Hypothalamus (tissue), 51 donors: ENCODE data around the gene ST7.
A peak's percentile ranks its signal among the peaks of the same experiment; 100 is the strongest.
"Not testable (repeated sequence)": the region's sequence is repeated elsewhere in the genome, so short reads cannot be mapped to it uniquely, and the experiment has no call there.

Source experiments
- DNase-seq, 51 donors: peaks; one replicate each; lab custom pipeline; 2025; lab: John Stamatoyannopoulos, UW

The ST7 gene

DNA sequence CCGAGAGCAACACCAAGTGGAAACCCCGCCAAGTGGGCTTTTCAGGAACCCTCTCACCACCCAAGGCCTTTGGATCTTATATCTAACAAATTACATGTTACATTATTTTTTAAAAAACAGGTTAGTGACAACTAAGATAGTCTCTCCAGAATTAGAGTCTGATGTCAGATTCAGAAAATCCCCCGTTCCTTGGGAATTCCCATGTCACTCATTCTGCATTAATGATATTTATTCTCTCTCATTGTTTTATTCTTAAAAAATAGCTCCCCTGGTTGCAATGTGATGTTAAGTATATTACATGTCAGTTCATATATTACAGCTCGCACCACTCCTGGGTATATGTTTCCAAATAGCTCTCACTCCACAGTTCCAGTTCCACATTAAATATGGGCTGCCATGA, 287.8 kb downstream of the ST7 start:
- DNase-seq, result no peak

DNA sequence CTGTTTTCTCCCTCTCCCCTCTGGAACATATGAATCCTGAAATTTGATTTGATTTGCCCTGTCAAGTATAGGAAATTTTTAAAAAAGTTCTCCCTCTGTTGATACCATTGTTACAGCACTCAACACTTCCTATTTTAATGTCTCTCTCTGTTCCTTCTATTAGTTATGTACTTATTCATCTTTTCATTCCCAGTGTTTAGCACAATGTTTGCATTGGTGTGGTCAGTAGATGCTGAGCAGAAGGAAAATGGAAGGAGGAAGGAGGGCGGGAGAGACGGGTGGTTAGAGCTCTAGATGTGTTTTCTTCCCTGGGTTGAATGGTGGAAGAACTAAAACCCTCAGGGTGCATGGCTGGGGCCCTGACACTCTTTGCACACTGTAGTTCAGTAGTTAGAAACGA, 290.1 kb downstream of the ST7 start:
- no peak for DNase-seq

DNA sequence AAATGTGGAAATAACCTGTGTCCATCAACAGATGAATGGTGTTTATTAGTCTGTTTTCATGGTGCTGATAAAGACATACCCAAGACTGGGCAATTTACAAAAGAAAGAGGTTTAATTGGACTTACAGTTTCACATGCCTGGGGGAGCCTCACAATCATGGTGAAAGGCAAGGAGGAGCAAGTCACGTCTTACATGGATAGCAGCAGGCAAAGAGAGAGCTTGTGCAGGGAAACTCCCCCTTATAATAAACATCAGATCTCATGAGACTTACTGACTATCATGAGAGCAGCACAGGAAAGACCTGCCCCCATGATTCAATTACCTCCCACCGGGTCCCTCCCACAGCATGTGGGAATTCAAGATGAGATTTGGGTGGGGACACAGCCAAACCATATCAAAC, 292.4 kb downstream of the ST7 start:
- DNase-seq, result not testable (repeated sequence)

DNA sequence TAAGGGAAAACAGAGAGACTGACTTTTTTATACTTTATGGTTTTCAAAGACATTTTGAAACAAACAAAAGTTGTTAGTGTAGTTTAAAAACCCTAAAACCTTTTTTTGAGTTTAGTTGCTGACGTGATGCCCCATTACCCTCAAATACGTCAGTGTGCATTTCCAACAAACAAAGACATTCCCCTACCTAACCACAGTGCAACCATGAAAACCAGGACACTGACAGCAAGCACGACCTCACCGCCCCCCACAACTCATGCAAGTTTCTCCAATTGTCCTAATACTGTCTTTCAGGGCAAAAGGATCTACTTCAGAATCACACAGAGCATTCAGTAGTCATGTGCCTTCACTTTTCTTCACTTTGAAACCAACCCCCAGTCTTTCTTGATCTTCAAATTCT, 294.5 kb downstream of the ST7 start:
- no peak for DNase-seq

DNA sequence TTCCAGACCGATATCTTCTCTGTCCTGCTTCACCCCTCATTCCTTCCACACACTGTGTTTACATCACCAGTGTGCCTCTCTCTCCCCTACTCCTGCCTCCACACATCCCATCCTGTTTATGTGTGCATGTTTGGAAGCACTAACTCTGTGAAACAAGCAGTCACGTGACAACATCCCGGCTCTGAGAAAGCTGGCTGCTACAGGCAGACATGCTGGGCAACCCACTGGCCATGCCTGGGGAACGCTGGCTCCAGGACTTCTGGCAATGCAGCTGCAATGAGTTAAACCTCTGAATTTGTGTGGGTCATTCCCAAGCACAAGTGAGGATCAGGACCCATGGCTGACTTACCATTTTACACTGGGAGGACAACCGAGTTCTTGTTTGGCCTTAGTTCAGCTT, 295.5 kb downstream of the ST7 start:
- DNase-seq, result peak in 28 of 51 donors; percentile 1 to 38 (median 12)

DNA sequence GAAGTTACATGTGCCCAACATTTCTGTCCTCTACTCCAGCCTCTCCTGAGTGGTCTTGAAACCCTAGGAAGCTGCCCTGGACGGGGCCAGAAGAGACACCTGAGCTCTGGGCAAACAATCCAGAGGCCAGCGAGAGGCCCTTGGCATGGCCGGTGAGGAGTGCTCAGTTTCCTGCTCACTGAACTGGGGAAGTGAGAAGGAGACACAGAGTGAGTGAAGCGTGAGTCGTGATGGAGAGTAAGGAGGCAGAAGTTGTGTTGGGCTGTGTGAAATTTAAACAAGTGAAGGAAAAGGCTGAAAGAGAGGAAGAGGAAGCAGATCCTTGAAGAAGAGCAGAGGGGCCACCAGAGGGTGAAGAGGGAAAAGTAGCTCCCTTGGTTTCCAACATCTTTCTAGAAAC, 296.4 kb downstream of the ST7 start:
- no peak for DNase-seq

DNA sequence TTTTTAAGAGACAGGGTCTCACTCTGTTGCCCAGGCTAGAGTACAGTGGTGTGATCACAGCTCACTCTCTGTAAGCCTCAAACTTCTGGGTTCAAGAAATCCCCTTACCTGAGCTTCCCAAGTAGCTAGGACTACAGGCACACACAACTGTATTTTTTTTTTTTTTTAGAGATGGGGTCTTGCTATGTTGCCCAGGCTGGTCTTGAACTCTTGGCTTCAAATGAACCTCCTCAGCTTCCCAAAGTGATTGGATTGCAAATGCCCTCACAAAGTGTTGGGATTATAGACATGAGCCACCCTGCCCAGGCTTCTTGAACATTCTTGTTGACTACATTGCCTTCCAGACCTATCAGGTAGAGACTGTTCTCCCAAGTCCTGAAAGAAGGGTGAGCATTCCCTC, 296.9 kb downstream of the ST7 start:
- DNase-seq, result no peak

DNA sequence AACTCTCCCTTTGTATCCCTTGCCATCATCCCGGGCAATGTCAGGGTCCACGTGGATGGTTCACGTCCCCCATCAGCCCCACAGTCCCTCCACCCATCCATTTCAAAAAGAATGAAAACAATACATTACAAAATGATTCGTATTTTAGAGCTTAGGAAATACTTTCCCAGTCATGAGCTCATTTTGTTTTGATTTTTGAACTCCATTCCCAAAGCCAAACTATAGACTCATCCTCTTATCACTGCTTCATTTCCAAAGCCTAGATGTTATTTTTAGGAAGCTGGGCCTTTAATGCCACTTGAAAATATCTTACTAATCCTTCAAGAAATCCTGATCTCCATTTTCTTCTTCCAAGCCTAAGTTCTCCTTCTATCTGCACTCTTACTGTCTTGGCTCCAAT, 297.5 kb downstream of the ST7 start:
- no peak for DNase-seq

DNA sequence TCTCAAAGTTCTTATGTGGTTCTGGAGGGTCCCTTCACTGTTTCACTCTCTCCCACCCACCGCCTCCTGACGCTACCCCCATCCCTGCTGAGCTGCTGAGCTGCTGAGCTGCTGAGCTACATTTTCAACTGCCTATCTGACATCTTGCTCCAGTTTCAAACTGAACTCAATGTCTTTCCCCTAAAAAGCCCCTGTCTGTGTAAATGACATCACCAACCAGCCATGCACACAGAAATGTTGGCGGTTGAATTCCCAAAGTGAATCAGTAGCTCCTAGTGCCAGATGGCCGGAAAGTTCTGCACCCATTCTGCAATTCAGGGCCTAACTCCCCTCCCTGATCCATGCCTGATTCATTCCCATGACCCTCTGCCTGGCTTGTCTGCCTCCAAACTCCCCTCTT, 298.4 kb downstream of the ST7 start:
- DNase-seq, result no peak

DNA sequence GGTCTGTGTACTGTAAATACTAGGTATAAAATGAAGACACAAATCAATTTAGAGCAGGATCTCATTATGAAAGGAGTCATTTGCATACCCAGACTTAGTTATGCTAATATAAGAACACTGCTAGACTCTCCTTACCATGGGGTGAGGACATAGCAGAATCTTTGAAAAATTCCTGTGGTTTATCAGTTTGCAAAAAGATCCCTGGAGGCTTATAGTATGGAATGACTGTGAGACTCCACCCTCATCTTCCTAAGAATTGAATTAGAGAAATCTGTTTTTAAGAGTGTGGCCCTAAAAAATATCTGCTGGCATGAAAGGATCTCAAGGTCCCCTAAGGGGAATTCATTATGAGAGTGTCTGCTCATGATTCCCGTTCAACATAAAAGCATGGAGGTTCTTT, 306.3 kb downstream of the ST7 start:
- DNase-seq, result no peak

DNA sequence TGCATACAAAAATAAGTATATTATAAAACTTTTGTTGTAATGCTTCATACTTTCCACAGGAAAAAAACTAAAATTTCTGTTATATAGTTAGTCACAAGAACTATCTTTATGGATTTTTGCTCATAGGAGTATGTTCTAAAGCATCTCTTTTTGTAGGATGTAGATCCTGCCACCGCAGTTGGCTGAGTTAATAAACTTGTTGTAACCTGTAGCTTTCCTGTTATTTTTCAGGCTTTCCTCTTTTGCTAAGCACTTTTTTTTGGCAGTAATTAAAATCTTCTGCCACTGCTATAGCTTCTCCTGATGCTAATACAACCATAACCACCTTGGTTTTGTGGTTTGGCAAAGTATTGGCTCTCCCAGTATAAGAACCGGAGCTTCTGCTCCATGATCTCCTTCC, 309.2 kb downstream of the ST7 start:
- DNase-seq, result no peak

DNA sequence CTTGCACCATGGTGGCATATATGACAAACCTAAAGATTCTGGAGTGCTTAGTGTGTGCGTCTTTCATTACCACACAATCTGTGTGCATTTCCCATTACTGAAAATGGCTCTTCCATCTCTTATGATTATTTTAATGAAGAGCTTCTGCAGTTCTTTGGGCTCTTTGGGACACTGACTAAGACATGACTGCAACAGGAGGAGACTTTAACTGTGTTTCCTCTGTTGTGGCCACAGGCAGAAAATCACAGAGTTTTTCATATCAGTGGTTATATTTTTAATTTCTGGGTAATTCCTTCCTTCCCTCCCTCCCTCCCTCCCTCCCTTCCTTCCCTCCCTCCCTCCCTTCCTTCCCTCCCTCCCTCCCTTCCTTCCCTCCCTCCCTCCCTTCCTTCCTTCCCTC, 311.4 kb downstream of the ST7 start:
- DNase-seq, result no peak

DNA sequence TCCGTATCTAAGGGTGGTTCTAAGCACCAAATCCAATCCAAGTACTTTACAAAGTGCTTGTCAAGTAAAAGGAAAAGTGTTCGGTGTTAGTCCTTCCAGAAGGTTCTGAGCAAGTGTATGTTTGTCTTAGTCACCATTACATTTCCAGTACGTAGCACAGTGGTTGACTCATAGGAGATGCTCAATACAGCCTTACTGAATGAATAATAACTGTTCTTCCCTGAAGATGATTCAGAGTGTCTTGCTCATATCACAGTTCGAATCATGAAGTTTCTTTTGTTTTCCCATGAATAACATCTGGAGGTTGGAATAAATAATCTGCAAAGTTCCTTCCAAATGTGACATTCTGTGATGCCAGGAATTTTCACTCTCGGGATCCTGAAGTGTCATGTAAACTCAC, 316.1 kb downstream of the ST7 start:
- peak in 1 of 51 donors; percentile 26 for DNase-seq

DNA sequence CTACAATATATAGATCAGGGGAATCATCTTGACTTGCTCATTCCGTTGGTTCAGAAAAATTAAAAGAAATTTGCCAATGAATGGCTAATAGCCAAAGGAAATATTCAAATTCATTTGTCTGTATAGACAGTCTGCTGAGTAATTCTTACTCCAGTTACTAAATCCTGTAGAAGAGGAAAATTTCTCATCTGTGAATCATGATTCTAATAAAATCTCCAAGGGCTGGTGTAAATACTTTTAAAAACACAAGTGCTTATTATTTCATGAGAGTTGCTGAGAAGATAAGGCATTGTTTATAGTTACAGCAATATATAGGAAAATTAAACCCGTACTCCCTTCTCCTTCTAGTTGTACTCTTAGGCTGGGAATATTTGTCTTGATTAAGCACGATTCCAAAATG, 316.6 kb downstream of the ST7 start:
- DNase-seq, result no peak

DNA sequence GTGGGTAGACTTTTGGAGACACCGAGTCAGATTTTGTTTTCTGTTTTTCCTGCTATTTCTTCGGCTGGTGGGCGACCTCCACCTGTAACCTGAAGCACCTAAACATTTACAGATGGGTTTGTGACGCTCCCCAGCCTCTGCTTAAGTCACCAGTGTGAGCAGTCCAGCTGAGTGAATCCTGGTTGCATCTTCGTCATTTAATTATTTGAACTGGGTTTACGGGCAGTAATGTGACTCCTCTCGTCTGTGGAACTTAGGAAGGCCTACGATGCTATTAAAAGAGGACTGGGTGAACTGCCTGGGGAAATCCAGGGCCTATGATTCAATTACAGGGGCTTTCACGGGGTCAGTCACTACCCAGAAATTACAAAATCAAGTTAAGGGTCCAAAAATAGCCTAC, 317.1 kb downstream of the ST7 start:
- no peak for DNase-seq

DNA sequence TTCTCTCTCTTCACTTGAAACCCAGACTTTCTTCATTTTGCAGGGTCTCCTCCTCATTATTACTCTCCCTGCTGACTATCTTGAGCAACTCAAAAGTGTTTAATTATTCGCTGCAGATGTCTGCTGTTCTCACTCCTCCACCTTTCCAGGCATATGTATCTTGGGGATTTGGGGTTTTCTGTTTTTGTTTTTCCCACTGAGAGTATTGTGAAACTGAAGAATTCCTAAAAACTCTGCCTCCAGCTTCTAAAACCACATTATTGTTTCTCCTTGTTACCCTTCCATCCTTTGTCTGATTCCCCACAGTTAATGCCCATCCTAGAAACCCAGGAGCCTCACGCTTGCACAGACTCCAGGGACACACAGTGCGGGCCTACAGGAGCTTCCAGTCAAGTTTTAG, 318.3 kb downstream of the ST7 start:
- no peak for DNase-seq

DNA sequence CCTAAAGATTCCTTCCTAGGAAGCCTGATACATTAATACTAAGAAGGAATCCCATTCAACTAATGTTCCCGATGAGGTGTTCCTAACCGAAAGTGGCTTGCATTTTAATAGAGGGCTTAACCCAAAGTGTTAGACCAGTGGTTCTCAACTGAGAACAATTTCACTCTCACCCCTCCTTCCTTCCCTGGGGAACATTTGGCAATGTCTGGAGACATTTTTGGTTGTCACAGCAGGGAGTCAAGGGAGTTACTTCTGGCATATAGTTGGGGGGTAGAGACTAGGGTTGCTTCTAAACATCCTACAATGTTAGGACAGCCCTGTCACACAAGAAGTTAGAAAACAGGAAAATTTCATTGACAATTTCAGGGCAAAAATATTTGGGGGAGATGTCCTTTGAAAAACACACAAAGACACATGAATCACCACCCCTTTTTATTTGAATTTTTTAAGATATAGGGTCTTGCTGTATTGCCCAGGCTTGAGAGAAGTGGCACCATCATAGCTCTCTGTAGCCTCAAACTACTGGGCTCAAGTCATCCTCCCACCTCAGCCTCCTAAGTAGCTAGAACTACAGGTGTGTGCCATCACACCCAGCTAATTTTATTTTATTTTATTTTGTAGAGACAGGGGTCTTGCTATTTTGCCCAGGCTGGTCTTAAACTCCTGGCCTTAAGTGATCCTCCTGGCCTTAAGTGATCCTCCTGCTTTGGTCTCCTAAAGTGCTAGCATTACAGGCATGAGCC, 318.9 kb downstream of the ST7 start:
- DNase-seq, result no peak

DNA sequence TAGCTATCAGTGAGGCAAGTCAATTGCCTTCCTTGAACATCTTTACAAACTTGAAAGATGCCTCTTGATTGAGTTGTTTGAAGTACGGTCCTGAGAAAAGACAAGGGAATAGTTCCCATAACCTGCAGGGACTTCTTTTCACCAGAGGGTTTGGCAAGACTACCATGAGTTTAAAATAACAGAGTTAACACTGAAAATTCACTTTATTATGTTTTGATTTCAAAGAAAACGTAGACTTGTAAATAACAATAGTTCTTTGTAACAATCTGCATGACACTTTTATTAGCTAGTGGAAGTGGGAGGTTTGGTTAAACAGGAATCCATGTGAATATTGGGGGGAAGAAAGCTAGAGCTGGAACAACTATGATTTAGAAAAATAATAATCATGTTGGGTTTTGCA, 320.0 kb downstream of the ST7 start:
- DNase-seq, result no peak

DNA sequence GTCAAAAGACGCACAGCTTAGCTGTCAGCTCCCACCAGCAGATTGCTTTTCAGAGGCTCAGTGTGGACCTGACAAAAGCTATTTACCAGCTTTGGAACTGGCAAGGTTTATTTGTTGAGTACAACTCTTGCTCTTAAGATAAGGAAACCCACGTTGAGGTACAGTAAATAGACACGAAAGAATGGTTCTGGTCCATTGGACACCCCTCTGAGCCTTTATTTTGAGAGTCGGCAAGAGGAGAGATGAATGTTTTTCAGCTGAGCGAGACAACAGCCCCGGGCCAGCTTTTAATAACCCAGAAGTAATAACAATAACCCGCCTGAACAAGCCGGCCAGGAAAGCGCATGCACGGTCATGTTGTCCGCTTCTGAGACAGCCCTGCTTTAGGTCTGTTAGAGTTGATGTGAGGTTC, 320.5 kb downstream of the ST7 start:
- no peak for DNase-seq

DNA sequence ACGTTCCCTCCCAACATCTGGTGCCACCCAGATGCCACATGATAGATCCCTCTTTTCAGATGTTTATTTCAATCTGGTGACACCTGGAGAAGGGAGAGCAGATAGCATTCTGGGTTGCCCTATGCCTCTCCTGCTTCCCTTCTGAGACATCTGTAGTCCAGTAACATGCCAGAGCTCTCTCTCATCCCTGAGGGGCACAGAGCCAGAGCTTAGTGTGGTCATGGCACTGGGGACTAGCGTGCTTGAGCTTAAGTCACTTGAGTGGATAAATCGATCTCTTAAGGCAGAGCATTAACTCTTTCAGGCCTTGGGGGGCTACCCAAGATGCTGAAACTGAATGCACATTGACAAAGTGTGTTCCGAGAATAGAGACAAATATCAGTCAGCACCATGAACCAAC, 321.6 kb downstream of the ST7 start:
- DNase-seq, result no peak

DNA sequence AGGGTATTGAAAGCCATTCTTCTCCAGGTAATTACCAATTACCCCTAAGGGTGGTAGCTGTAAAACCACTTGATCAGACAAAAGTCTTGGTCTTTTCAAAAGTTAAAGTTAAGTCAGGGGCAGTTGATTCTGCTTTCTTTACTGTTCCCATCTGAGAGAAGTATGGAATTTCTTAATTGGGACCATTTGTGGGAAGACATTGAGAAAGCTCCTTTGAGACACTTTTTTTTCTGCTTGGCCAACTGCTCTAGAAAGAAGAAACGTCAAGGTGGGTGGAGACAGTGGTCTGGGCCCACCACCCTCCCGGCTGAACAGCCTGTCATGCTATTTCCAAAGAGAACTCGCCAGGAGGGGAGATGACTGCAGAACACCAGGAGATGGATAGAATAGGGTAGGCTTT, 324.3 kb downstream of the ST7 start:
- no peak for DNase-seq

DNA sequence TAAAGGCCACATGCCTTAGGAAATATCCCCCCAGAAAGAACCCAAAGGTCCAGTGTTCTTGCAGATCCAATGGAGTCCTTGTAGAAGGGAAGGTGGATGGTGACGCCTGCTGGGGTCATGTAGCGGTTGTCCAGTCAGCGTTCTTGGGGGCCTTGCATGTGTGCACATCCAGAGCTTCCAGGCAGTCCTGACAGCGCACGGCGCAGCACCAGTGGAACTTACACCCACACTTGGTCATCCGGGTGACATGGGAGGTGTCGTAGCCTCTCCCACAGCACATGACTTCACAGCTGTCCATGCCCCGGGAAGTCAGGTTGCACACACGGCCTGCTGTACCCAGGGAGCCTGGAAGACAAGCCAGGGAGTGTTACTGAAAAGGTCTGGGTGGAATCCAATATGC, 324.7 kb downstream of the ST7 start:
- DNase-seq, result peak in 1 of 51 donors; percentile 3

DNA sequence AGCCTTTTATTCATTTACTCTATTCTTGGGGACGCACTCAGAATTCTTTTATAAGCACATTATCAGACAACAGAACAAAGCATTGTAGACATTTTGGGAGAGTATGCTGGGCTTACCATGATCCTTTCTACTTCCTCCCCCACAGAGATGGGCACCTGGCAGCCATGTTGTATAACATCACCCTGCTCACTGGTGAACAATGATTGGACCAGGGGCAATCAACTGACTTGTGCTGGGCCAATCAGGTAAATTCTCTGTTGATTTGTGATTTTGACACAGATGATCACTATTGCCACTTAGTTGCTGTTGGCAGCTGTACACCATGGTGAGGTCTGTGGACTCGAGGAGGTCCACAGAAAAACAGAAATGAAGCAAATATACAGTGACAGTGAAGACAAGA, 325.9 kb downstream of the ST7 start:
- no peak for DNase-seq
